Measurements from ENCODE around the gene KCTD19. TPM values are rescaled to one million over a fixed set of nuclear protein-coding genes. Genes with fewer than 3 reads are reported as not detected.

The KCTD19 gene
- total RNA-seq = not detected in 2 replicates

DNA sequence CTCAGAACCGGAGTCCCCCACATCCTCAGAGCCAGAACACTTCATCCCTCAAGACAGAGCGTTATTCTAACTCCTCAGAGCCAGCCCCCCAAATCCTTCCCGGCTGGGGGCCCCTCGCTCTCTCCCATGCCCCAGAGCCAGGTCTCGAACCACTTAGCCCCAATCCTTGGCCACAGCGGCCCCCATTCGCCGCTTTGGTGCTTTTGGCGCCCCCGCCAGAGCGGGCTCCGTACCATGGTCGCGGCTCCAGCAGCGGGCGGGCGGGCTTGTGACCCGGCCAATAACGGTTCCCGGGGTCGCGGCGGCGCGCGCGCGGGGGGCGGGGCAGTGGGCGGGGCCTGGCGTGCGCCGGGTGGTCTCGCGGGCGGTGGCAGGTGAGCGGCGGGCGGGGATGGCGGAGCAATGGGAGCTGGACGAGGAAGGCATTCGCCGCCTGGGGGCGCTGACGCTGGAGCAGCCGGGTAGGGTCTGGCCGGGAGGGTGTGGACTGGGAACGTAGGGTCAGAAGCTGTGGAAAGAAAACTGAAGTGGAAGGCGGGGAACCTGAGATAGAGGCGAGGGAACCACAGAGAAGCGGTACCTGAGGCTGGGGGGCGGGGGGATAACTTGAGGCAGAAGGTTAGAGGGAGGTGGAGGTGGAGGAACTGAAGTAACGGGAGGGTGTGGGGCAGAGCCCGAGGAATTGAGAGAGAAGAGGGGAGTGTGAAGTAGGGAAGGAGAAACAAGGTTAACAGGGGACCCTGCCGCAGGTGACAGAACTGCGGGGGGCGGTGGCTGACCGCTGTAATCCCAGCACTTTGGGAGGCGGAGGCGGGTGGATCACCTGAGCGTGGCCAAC lies at the start of gene KCTD19, which contains the start of gene LRRC36:
Gene KCTD19 (minus strand): TSS at position 270 of the 838 bp plus-strand sequence. CDS start 34 bp downstream, at position 236.
Gene LRRC36 (plus strand): TSS at position 344 of the 838 bp plus-strand sequence. CDS start 48 bp downstream, at position 392.

GRCh38 chr16:67279296-67280089 lies 47.0 kb downstream of the KCTD19 start, which contains the start of gene PLEKHG4:
PLEKHG4 (plus strand) TSS chr16:67279532; CDS start chr16:67280045, 513 bp downstream.

GRCh38 chr16:67248401-67249177 lies 78.0 kb downstream of the KCTD19 start, which contains the start of gene SLC9A5:
SLC9A5 (plus strand) TSS chr16:67248979; CDS start chr16:67249015, 36 bp downstream.

DNA sequence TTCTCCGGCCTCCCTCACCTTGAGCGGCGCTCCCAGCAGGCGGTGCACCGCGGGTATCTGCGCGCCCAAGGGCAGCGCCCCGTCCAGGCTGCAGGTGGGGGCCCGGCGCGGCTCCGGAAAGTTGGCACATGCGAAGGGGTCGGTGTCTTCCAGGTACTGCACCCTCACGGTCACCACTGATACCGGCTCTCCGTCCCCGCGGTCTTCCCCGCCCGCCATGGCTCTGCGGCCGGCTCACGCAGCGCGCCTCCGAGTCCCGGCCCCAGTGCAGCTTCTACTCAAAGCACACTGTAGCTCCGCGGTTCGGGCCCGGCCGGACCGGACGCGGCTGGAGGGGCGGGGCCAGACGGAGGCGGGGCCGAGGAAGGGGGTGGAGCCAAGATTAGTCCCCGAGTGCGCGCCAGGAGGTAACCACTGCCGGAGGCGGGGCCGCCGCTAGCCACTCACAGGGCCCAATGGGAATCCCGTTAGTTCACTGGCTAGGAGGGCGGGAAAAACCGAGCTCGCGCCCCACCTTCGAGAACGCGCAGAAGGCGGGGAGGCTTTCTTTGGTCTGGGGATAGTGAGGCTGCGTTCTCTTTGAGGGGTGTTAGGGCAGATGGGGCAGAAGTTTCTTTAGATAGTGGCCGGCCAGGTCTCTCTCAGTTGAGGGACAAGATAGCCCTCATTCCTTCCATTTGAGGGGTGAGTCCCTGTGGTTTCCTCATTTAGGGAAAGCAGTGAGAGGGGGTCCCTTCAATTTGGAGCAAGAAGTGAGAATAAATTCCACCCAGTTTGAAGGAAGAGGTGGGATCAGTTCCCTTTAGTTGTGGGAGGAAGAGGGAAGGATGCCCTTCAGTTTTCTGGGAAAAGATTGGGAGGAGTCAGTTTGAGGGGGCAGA lies 79.1 kb downstream of the KCTD19 start, which contains the start of gene FHOD1:
Gene FHOD1 (minus strand): TSS at position 290 of the 881 bp plus-strand sequence. CDS start 71 bp downstream, at position 219.

Other genes with a start within 250 kb of the KCTD19 start
- 10.0 and 11.8 TPM in 2 replicates for gene PHAF1, start 216.8 kb downstream of the KCTD19 start, total RNA-seq
- gene B3GNT9, start 175.7 kb downstream of the KCTD19 start, total RNA-seq = 4.0 and 8.0 TPM in 2 replicates
- gene TRADD, start 166.8 kb downstream of the KCTD19 start, total RNA-seq = 14.0 and 20.4 TPM in 2 replicates
- gene FBXL8, start 166.8 kb downstream of the KCTD19 start, total RNA-seq = 5.6 and 6.1 TPM in 2 replicates
- gene HSF4, start 162.0 kb downstream of the KCTD19 start, total RNA-seq = 0.54 and 1.1 TPM in 2 replicates
- gene NOL3, start 156.2 kb downstream of the KCTD19 start, total RNA-seq = 4.0 and 4.9 TPM in 2 replicates
- 4.6 and 8.7 TPM in 2 replicates for gene MATCAP1, start 142.8 kb downstream of the KCTD19 start, total RNA-seq
- gene EXOC3L1, start 136.6 kb downstream of the KCTD19 start, total RNA-seq = 47.2 and 80.1 TPM in 2 replicates
- gene E2F4, start 134.6 kb downstream of the KCTD19 start, total RNA-seq = 46.4 and 62.6 TPM in 2 replicates
- gene ELMO3, start 127.6 kb downstream of the KCTD19 start, total RNA-seq = 0.65 and 0.86 TPM in 2 replicates
- 25.7 and 27.7 TPM in 2 replicates for gene TMEM208, start 99.6 kb downstream of the KCTD19 start, total RNA-seq
- gene FHOD1, start 79.3 kb downstream of the KCTD19 start, total RNA-seq = 11.9 and 14.4 TPM in 2 replicates
- 0.33 and 0.34 TPM in 2 replicates for gene SLC9A5, start 77.8 kb downstream of the KCTD19 start, total RNA-seq
- 7.5 and 9.8 TPM in 2 replicates for gene PLEKHG4, start 47.2 kb downstream of the KCTD19 start, total RNA-seq
- 0.11 TPM in 1 of 2 replicates, not detected in the other for gene LRRC36, start 74 bp upstream of the KCTD19 start, total RNA-seq
- 0.09 and 0.11 TPM in 2 replicates for gene TPPP3, start 66.8 kb upstream of the KCTD19 start, total RNA-seq
- gene ZDHHC1, start 89.7 kb upstream of the KCTD19 start, total RNA-seq = 4.2 and 6.0 TPM in 2 replicates
- gene HSD11B2, start 104.4 kb upstream of the KCTD19 start, total RNA-seq = 0.09 TPM in 1 of 2 replicates, not detected in the other
- gene ATP6V0D1, start 154.4 kb upstream of the KCTD19 start, total RNA-seq = 84.4 and 95.4 TPM in 2 replicates
- not detected in 2 replicates for gene AGRP, start 156.8 kb upstream of the KCTD19 start, total RNA-seq
- 34.5 and 37.4 TPM in 2 replicates for gene RIPOR1, start 202.1 kb upstream of the KCTD19 start, total RNA-seq
- 20.2 and 30.3 TPM in 2 replicates for gene CTCF, start 235.8 kb upstream of the KCTD19 start, total RNA-seq

All from dermis lymphatic vessel endothelial cell (primary cell).